HG03139 (cell line): ENCODE measurements around the gene DDX19B.
A peak's percentile ranks its signal among the peaks of the same experiment; 100 is the strongest.
"Not testable (repeated sequence)": the region's sequence is repeated elsewhere in the genome, so short reads cannot be mapped to it uniquely, and the experiment has no call there.

Experiments
- ATAC-seq: cut with Tn5 transposase; IDR thresholded peaks from one replicate; pipeline ENCODE4 v1.9.1; 2021; ENCODE audit not compliant: unreplicated experiment

DDX19B gene

GRCh38 chr16:70298988-70299938 is at the start of gene DDX19B:
TSS of gene DDX19B (plus strand) at chr16:70299186. CDS start at chr16:70299298, 112 bp downstream.
- peak; percentile 78 for ATAC-seq

GRCh38 chr16:70249697-70250096 is 49.3 kb upstream of the DDX19B start:
- ATAC-seq, result not testable (repeated sequence)

- peak; percentile 25 for ATAC-seq
Measured at GRCh38 chr16:70250748-70251628, 48.0 kb upstream of the DDX19B start.

GRCh38 chr16:70251629-70252354 is 47.2 kb upstream of the DDX19B start, which contains the start of gene EXOSC6:
TSS of gene EXOSC6 (minus strand) at chr16:70251940. CDS start at chr16:70251900, 40 bp downstream.
- peak; percentile 75 for ATAC-seq

GRCh38 chr16:70252355-70252988 is 46.5 kb upstream of the DDX19B start:
- ATAC-seq, result no peak

GRCh38 chr16:70253291-70254106 is 45.5 kb upstream of the DDX19B start:
- ATAC-seq, result no peak

GRCh38 chr16:70254180-70254964 is 44.6 kb upstream of the DDX19B start:
- no peak for ATAC-seq

GRCh38 chr16:70254965-70255286 is 44.1 kb upstream of the DDX19B start:
- ATAC-seq, result no peak

- ATAC-seq, result no peak
Measured at GRCh38 chr16:70255574-70255973, 43.4 kb upstream of the DDX19B start.

- no peak for ATAC-seq
Measured at GRCh38 chr16:70257391-70257790, 41.6 kb upstream of the DDX19B start.

GRCh38 chr16:70258065-70258464 is 40.9 kb upstream of the DDX19B start:
- ATAC-seq, result no peak

GRCh38 chr16:70258946-70259345 is 40.0 kb upstream of the DDX19B start:
- ATAC-seq, result no peak

GRCh38 chr16:70259903-70260302 is 39.1 kb upstream of the DDX19B start:
- not testable (repeated sequence) for ATAC-seq

GRCh38 chr16:70267516-70267915 is 31.5 kb upstream of the DDX19B start:
- ATAC-seq, result no peak

GRCh38 chr16:70267922-70268321 is 31.1 kb upstream of the DDX19B start:
- not testable (repeated sequence) for ATAC-seq

GRCh38 chr16:70269471-70269870 is 29.5 kb upstream of the DDX19B start:
- ATAC-seq, result no peak

GRCh38 chr16:70270176-70270575 is 28.8 kb upstream of the DDX19B start:
- no peak for ATAC-seq

- no peak for ATAC-seq
Measured at GRCh38 chr16:70271696-70272095, 27.3 kb upstream of the DDX19B start.

GRCh38 chr16:70276392-70276791 is 22.6 kb upstream of the DDX19B start:
- ATAC-seq, result no peak
